ENCODE data around the gene GMDS.

GMDS gene

GRCh38 chr6:2055911-2056310 is 189.5 kb downstream of the GMDS start:
- Histone ChIP-seq H3K4me2 (ENCODE audit: low read depth, low read length) (no peak overlapping the region), H3F3A (ENCODE audit: insufficient read depth, low read length) (no peaks in the 10 kb centered on the region), H3K4me3 (ENCODE audit: low read length) (no peak overlapping the region), H3K9me2 (replicated peaks; ENCODE audit: insufficient read depth, low read length) (no peaks in the 10 kb centered on the region), H3K27me3 (replicated peaks; ENCODE audit: insufficient read depth, low read length) (no peaks in the 10 kb centered on the region), H3K9ac (ENCODE audit: low read length) (no peak overlapping the region), H4K20me1 (ENCODE audit: insufficient read depth, low read length) (no peaks in the 10 kb centered on the region), H3K9me3 (replicated peaks; ENCODE audit: insufficient read depth, low read length) (no peaks in the 10 kb centered on the region), H2AFZ (ENCODE audit: low read length) (no peak overlapping the region), H3K79me2 (ENCODE audit: low read length) (no peaks in the 10 kb centered on the region), H3K36me3 (replicated peaks; ENCODE audit: insufficient read depth, low read length) (no peaks in the 10 kb centered on the region), H3K4me1 (ENCODE audit: low read length) (no peaks in the 10 kb centered on the region), H3K27ac (ENCODE audit: low read length) (no peak overlapping the region)
- no peak for DNase-seq
- TF ChIP-seq EZH2 (optimal IDR thresholded peaks at IDR 0.05; ENCODE audit: low read depth, low read length) = no peak
- TF ChIP-seq EZH2phosphoT487 (IDR thresholded peaks at IDR 0.05; ENCODE audit: low read length) = no peak
- no peak for TF ChIP-seq CTCF (IDR thresholded peaks at IDR 0.05; ENCODE audit: low read length)

GRCh38 chr6:2055143-2055542 is 190.3 kb downstream of the GMDS start:
- no peaks in the 10 kb centered on the region for H3K27me3 ChIP-seq (replicated peaks; ENCODE audit: insufficient read depth, low read length)
- H2AFZ ChIP-seq (ENCODE audit: low read length) = no peak overlapping the region
- no peaks in the 10 kb centered on the region for H4K20me1 ChIP-seq (ENCODE audit: insufficient read depth, low read length)
- DNase-seq = no peak
- no peaks in the 10 kb centered on the region for H3K4me1 ChIP-seq (ENCODE audit: low read length)
- no peak overlapping the region for H3K4me2 ChIP-seq (ENCODE audit: low read depth, low read length)
- H3K27ac ChIP-seq (ENCODE audit: low read length) = no peak overlapping the region
- H3K79me2 ChIP-seq (ENCODE audit: low read length) = no peaks in the 10 kb centered on the region
- no peak overlapping the region for H3K9ac ChIP-seq (ENCODE audit: low read length)
- no peaks in the 10 kb centered on the region for H3F3A ChIP-seq (ENCODE audit: insufficient read depth, low read length)
- no peaks in the 10 kb centered on the region for H3K9me2 ChIP-seq (replicated peaks; ENCODE audit: insufficient read depth, low read length)
- H3K9me3 ChIP-seq (replicated peaks; ENCODE audit: insufficient read depth, low read length) = no peaks in the 10 kb centered on the region
- H3K36me3 ChIP-seq (replicated peaks; ENCODE audit: insufficient read depth, low read length) = no peaks in the 10 kb centered on the region
- TF ChIP-seq CTCF (IDR thresholded peaks at IDR 0.05; ENCODE audit: low read length) (no peak), EZH2 (optimal IDR thresholded peaks at IDR 0.05; ENCODE audit: low read depth, low read length) (no peak), EZH2phosphoT487 (IDR thresholded peaks at IDR 0.05; ENCODE audit: low read length) (no peak)
- no peak overlapping the region for H3K4me3 ChIP-seq (ENCODE audit: low read length)

GRCh38 chr6:2054516-2055067 is 190.8 kb downstream of the GMDS start:
- no peaks in the 10 kb centered on the region for H3F3A ChIP-seq (ENCODE audit: insufficient read depth, low read length)

More at GRCh38 chr6:2054516-2055067, 190.8 kb downstream of the GMDS start:
- Histone ChIP-seq H3K27me3 (replicated peaks; ENCODE audit: insufficient read depth, low read length) (no peaks in the 10 kb centered on the region), H3K79me2 (ENCODE audit: low read length) (no peaks in the 10 kb centered on the region), H3K9me2 (replicated peaks; ENCODE audit: insufficient read depth, low read length) (no peaks in the 10 kb centered on the region), H2AFZ (ENCODE audit: low read length) (no peak overlapping the region), H3K4me1 (ENCODE audit: low read length) (no peaks in the 10 kb centered on the region), H3K4me3 (ENCODE audit: low read length) (no peak overlapping the region), H3K9me3 (replicated peaks; ENCODE audit: insufficient read depth, low read length) (no peaks in the 10 kb centered on the region), H3K9ac (ENCODE audit: low read length) (no peak overlapping the region), H3K27ac (ENCODE audit: low read length) (no peak overlapping the region), H3K4me2 (ENCODE audit: low read depth, low read length) (no peak overlapping the region), H4K20me1 (ENCODE audit: insufficient read depth, low read length) (no peaks in the 10 kb centered on the region), H3K36me3 (replicated peaks; ENCODE audit: insufficient read depth, low read length) (no peaks in the 10 kb centered on the region)
- DNase-seq = no peak
- TF ChIP-seq EZH2 (optimal IDR thresholded peaks at IDR 0.05; ENCODE audit: low read depth, low read length) = no peak
- TF ChIP-seq EZH2phosphoT487 (IDR thresholded peaks at IDR 0.05; ENCODE audit: low read length) = no peak
- no peak for TF ChIP-seq CTCF (IDR thresholded peaks at IDR 0.05; ENCODE audit: low read length)
